NCI-H1092 treated with DMSO at 0.1 percent for 48 hours (cell line): ENCODE measurements around the gene PTTG1IP.

Experiments
- DNase-seq: peaks from one replicate; lab custom pipeline; 2025; lab: John Stamatoyannopoulos, UW

PTTG1IP gene

GRCh38 chr21:44823179-44823660 lies 50.3 kb downstream of the PTTG1IP start:
- no peak for DNase-seq

GRCh38 chr21:44822484-44823178 lies 50.9 kb downstream of the PTTG1IP start:
- no peak for DNase-seq

- DNase-seq: no peak
These were observed 52.6 kb downstream of the PTTG1IP start for GRCh38 chr21:44820851-44821250.

- DNase-seq: no peak
These were observed 53.9 kb downstream of the PTTG1IP start for GRCh38 chr21:44819283-44820243.

- no peak for DNase-seq
These were observed 54.9 kb downstream of the PTTG1IP start for GRCh38 chr21:44818640-44819011.

GRCh38 chr21:44817914-44818639 lies 55.4 kb downstream of the PTTG1IP start, which contains the start of gene SUMO3:
Gene SUMO3, minus strand, starts transcription at chr21:44818062. Its CDS starts 94 bp downstream, at chr21:44817968.
- peak; percentile 69 for DNase-seq

GRCh38 chr21:44817506-44817880 lies 56.0 kb downstream of the PTTG1IP start:
- DNase-seq: peak; percentile 77

- no peak for DNase-seq
These were observed 56.6 kb downstream of the PTTG1IP start for GRCh38 chr21:44816761-44817505.

- no peak for DNase-seq
These were observed 57.5 kb downstream of the PTTG1IP start for GRCh38 chr21:44815852-44816628.

GRCh38 chr21:44815225-44815624 lies 58.3 kb downstream of the PTTG1IP start:
- no peak for DNase-seq

- no peak for DNase-seq
These were observed 58.9 kb downstream of the PTTG1IP start for GRCh38 chr21:44814498-44815023.

- no peak for DNase-seq
These were observed 59.8 kb downstream of the PTTG1IP start for GRCh38 chr21:44813727-44814126.

GRCh38 chr21:44813149-44813548 lies 60.3 kb downstream of the PTTG1IP start:
- DNase-seq: no peak

- DNase-seq: no peak
These were observed 60.9 kb downstream of the PTTG1IP start for GRCh38 chr21:44812640-44813039.

- no peak for DNase-seq
These were observed 62.7 kb downstream of the PTTG1IP start for GRCh38 chr21:44810779-44811178.

GRCh38 chr21:44805859-44806258 lies 67.6 kb downstream of the PTTG1IP start:
- DNase-seq: no peak

GRCh38 chr21:44805226-44805625 lies 68.3 kb downstream of the PTTG1IP start:
- no peak for DNase-seq

- no peak for DNase-seq
These were observed 68.7 kb downstream of the PTTG1IP start for GRCh38 chr21:44804762-44805161.

GRCh38 chr21:44803651-44804050 lies 69.8 kb downstream of the PTTG1IP start:
- DNase-seq: no peak

- no peak for DNase-seq
These were observed 70.9 kb downstream of the PTTG1IP start for GRCh38 chr21:44802396-44803153.
